Fibroblast of the aortic adventitia (primary cell): ENCODE results near the gene METTL13. TPM values are rescaled to one million over a fixed set of nuclear protein-coding genes. Genes with fewer than 3 reads are reported as not detected.

Experiments used
- DNase-seq: peaks from one replicate; pipeline ENCODE4 v3.0.0-alpha.2; 2010; ENCODE audit warnings: low read depth
- H3K4me3 ChIP-seq: 2 replicates; pipeline ENCODE4 v1.5.1; 2011; ENCODE audit warnings: low read depth, mild to moderate bottlenecking, control low read depth, low read length, moderate library complexity
- CTCF ChIP-seq: IDR thresholded peaks from 2 replicates; pipeline ENCODE4 v1.5.1; 2011; ENCODE audit warnings: mild to moderate bottlenecking, low read length, control low read depth, inconsistent platforms; ENCODE audit not compliant: insufficient read depth
- total RNA-seq: library from RNA; depleted of rRNA; stranded (reverse); fragments of >200 nt; gene quantifications from 2 replicates; pipeline ENCODE4 v1.2.3, GENCODE V29; 2012; ENCODE audit warnings: low replicate concordance

The METTL13 gene
- total RNA-seq = 15.8 and 19.6 TPM in 2 replicates

GRCh38 chr1:171781176-171781875 is at the start of gene METTL13:
Gene METTL13 (plus strand): TSS chr1:171781660. CDS start chr1:171781968, 308 bp downstream.
- peak within 1 kb of the TSS; percentile 100 for H3K4me3 ChIP-seq
- TF ChIP-seq CTCF = peak; percentile 4
- DNase-seq = peak; percentile 98

- DNase-seq = no peak
- H3K4me3 ChIP-seq = no peak overlapping the region
- no peak for TF ChIP-seq CTCF
Measured at GRCh38 chr1:171736196-171736595, 45.3 kb upstream of the METTL13 start.

GRCh38 chr1:171738911-171739310 is 42.5 kb upstream of the METTL13 start:
- TF ChIP-seq CTCF = no peak
- no peak overlapping the region for H3K4me3 ChIP-seq
- no peak for DNase-seq

GRCh38 chr1:171739656-171740055 is 41.8 kb upstream of the METTL13 start:
- no peak for TF ChIP-seq CTCF
- no peak overlapping the region for H3K4me3 ChIP-seq
- DNase-seq = peak; percentile 24

- TF ChIP-seq CTCF = no peak
- peak; percentile 26 for DNase-seq
- H3K4me3 ChIP-seq = peak overlapping the region; percentile 95
Measured at GRCh38 chr1:171740356-171740863, 41.0 kb upstream of the METTL13 start.

GRCh38 chr1:171740987-171741871 is 40.2 kb upstream of the METTL13 start:
- peak overlapping the region; percentile 95 for H3K4me3 ChIP-seq
- peak; percentile 39 for TF ChIP-seq CTCF
- DNase-seq = peak; percentile 35
